Head of caudate nucleus (tissue), 42 donors: Measurements from ENCODE around the gene SUPT4H1.
A peak's percentile ranks its signal among the peaks of the same experiment; 100 is the strongest.

Source experiments
- DNase-seq, 42 donors: peaks; one replicate each; pipeline versions ENCODE4 v3.0.0 to v3.0.0-alpha.2; 2020 to 2021; ENCODE audit warnings: mixed read lengths in 7 of 42
- intact Hi-C: fragments of 100-400 bp; cut with DNase I; formaldehyde crosslinking; loops from one replicate; pipeline ENCODE4 v1.15.0; 2022

The SUPT4H1 gene

GRCh38 chr17:58334661-58335060 is 17.3 kb downstream of the SUPT4H1 start:
- intact Hi-C loops, result no loop called here
- DNase-seq, result no peak

GRCh38 chr17:58334256-58334655 is 17.7 kb downstream of the SUPT4H1 start:
- peak in 1 of 42 donors; percentile 3 for DNase-seq
- intact Hi-C loops, result no loop called here

- intact Hi-C loops, result no loop called here
- no peak for DNase-seq
Observed at GRCh38 chr17:58333736-58334207, 18.2 kb downstream of the SUPT4H1 start.

- intact Hi-C loops, result no loop called here
- peak in 1 of 42 donors; percentile 14 for DNase-seq
Observed at GRCh38 chr17:58332778-58333735, 18.9 kb downstream of the SUPT4H1 start.

- intact Hi-C loops, result no loop called here
- DNase-seq, result peak in 19 of 42 donors; percentile 40 to 75 (median 54)
Observed at GRCh38 chr17:58331815-58332777, 19.9 kb downstream of the SUPT4H1 start.

- DNase-seq, result peak in 3 of 42 donors; percentile 8 to 42 (median 17)
- intact Hi-C loops, result no loop called here
Observed at GRCh38 chr17:58330997-58331814, 20.8 kb downstream of the SUPT4H1 start.

- DNase-seq, result peak in 1 of 42 donors; percentile 14
- intact Hi-C loops, result no loop called here
Observed at GRCh38 chr17:58330538-58330996, 21.4 kb downstream of the SUPT4H1 start.

- no peak for DNase-seq
- intact Hi-C loops, result no loop called here
Observed at GRCh38 chr17:58329810-58330537, 22.0 kb downstream of the SUPT4H1 start.

- DNase-seq, result peak in 38 of 42 donors; percentile 45 to 84 (median 67)
- intact Hi-C loops, result no loop called here
Observed at GRCh38 chr17:58329035-58329809, 22.8 kb downstream of the SUPT4H1 start.

- DNase-seq, result peak in 40 of 42 donors; percentile 34 to 90 (median 77)
- intact Hi-C loops, result no loop called here
Observed at GRCh38 chr17:58328195-58329034, 23.6 kb downstream of the SUPT4H1 start, which contains the start of gene TSPOAP1. Gene TSPOAP1 (minus strand): TSS chr17:58328795. CDS start chr17:58327920, 875 bp downstream.

- intact Hi-C loops, result no loop called here
- DNase-seq, result peak in 10 of 42 donors; percentile 11 to 58 (median 50)
Observed at GRCh38 chr17:58327363-58328194, 24.4 kb downstream of the SUPT4H1 start.

GRCh38 chr17:58326609-58327362 is 25.2 kb downstream of the SUPT4H1 start:
- intact Hi-C loops, result no loop called here
- peak in 2 of 42 donors; percentile 7 to 39 for DNase-seq

- peak in 36 of 42 donors; percentile 35 to 88 (median 70) for DNase-seq
- intact Hi-C loops, result no loop called here
Observed at GRCh38 chr17:58325976-58326468, 26.0 kb downstream of the SUPT4H1 start.

GRCh38 chr17:58325289-58325726 is 26.7 kb downstream of the SUPT4H1 start:
- DNase-seq, result peak in 36 of 42 donors; percentile 45 to 86 (median 70)
- intact Hi-C loops, result no loop called here
